ENCODE measurements around the gene RPH3AL.

RPH3AL gene

GRCh38 chr17:334974-335481 is 17.6 kb downstream of the RPH3AL start:
- H3K9ac ChIP-seq (ENCODE audit: low read length), result no peak overlapping the region
- no peak overlapping the region for H3K27ac ChIP-seq (ENCODE audit: low read depth, low read length)
- H3K4me3 ChIP-seq (ENCODE audit: low read length), result no peak overlapping the region
- no peaks in the 10 kb centered on the region for H3K27me3 ChIP-seq (ENCODE audit: control insufficient read depth, insufficient read depth, low read length)
- no peaks in the 10 kb centered on the region for H3K36me3 ChIP-seq (ENCODE audit: control insufficient read depth, insufficient read depth, low read length)
- H3K4me1 ChIP-seq (ENCODE audit: control insufficient read depth, insufficient read depth, low read length), result no peaks in the 10 kb centered on the region

GRCh38 chr17:333626-334396 is 18.8 kb downstream of the RPH3AL start:
- no peak overlapping the region for H3K9ac ChIP-seq (ENCODE audit: low read length)
- no peaks in the 10 kb centered on the region for H3K36me3 ChIP-seq (ENCODE audit: control insufficient read depth, insufficient read depth, low read length)
- H3K27me3 ChIP-seq (ENCODE audit: control insufficient read depth, insufficient read depth, low read length), result no peaks in the 10 kb centered on the region
- peak overlapping the region; percentile 52 for H3K27ac ChIP-seq (ENCODE audit: low read depth, low read length)
- no peaks in the 10 kb centered on the region for H3K4me1 ChIP-seq (ENCODE audit: control insufficient read depth, insufficient read depth, low read length)
- H3K4me3 ChIP-seq (ENCODE audit: low read length), result peak overlapping the region; percentile 27

GRCh38 chr17:332558-333322 is 19.9 kb downstream of the RPH3AL start:
- H3K27me3 ChIP-seq (ENCODE audit: control insufficient read depth, insufficient read depth, low read length), result no peaks in the 10 kb centered on the region
- no peak overlapping the region for H3K9ac ChIP-seq (ENCODE audit: low read length)
- H3K36me3 ChIP-seq (ENCODE audit: control insufficient read depth, insufficient read depth, low read length), result no peaks in the 10 kb centered on the region
- peak overlapping the region; percentile 40 for H3K4me3 ChIP-seq (ENCODE audit: low read length)
- no peaks in the 10 kb centered on the region for H3K4me1 ChIP-seq (ENCODE audit: control insufficient read depth, insufficient read depth, low read length)
- peak overlapping the region; percentile 62 for H3K27ac ChIP-seq (ENCODE audit: low read depth, low read length)

GRCh38 chr17:332023-332422 is 20.6 kb downstream of the RPH3AL start:
- Histone ChIP-seq H3K36me3 (ENCODE audit: control insufficient read depth, insufficient read depth, low read length) (no peaks in the 10 kb centered on the region), H3K27me3 (ENCODE audit: control insufficient read depth, insufficient read depth, low read length) (no peaks in the 10 kb centered on the region), H3K4me1 (ENCODE audit: control insufficient read depth, insufficient read depth, low read length) (no peaks in the 10 kb centered on the region), H3K9ac (ENCODE audit: low read length) (no peak overlapping the region), H3K4me3 (ENCODE audit: low read length) (peak overlapping the region; percentile 40), H3K27ac (ENCODE audit: low read depth, low read length) (peak overlapping the region; percentile 50)

GRCh38 chr17:330993-331701 is 21.5 kb downstream of the RPH3AL start:
- H3K9ac ChIP-seq (ENCODE audit: low read length), result no peak overlapping the region
- H3K4me3 ChIP-seq (ENCODE audit: low read length), result peak overlapping the region; percentile 15
- H3K4me1 ChIP-seq (ENCODE audit: control insufficient read depth, insufficient read depth, low read length), result no peaks in the 10 kb centered on the region

GRCh38 chr17:329784-330420 is 22.7 kb downstream of the RPH3AL start:
- H3K27ac ChIP-seq (ENCODE audit: low read depth, low read length), result no peak overlapping the region
- H3K9ac ChIP-seq (ENCODE audit: low read length), result no peak overlapping the region
- no peak overlapping the region for H3K4me3 ChIP-seq (ENCODE audit: low read length)
- H3K36me3 ChIP-seq (ENCODE audit: control insufficient read depth, insufficient read depth, low read length), result no peaks in the 10 kb centered on the region
- no peaks in the 10 kb centered on the region for H3K27me3 ChIP-seq (ENCODE audit: control insufficient read depth, insufficient read depth, low read length)
- H3K4me1 ChIP-seq (ENCODE audit: control insufficient read depth, insufficient read depth, low read length), result no peaks in the 10 kb centered on the region

More at GRCh38 chr17:330993-331701, 21.5 kb downstream of the RPH3AL start:
- H3K36me3 ChIP-seq (ENCODE audit: control insufficient read depth, insufficient read depth, low read length), result no peaks in the 10 kb centered on the region
- H3K27ac ChIP-seq (ENCODE audit: low read depth, low read length), result peak overlapping the region; percentile 50
- no peaks in the 10 kb centered on the region for H3K27me3 ChIP-seq (ENCODE audit: control insufficient read depth, insufficient read depth, low read length)

- Histone ChIP-seq H3K4me3 (ENCODE audit: low read length) (no peak overlapping the region), H3K36me3 (ENCODE audit: control insufficient read depth, insufficient read depth, low read length) (no peaks in the 10 kb centered on the region), H3K9ac (ENCODE audit: low read length) (no peak overlapping the region), H3K27me3 (ENCODE audit: control insufficient read depth, insufficient read depth, low read length) (no peaks in the 10 kb centered on the region), H3K4me1 (ENCODE audit: control insufficient read depth, insufficient read depth, low read length) (no peaks in the 10 kb centered on the region), H3K27ac (ENCODE audit: low read depth, low read length) (no peak overlapping the region)
Measured at GRCh38 chr17:327971-328370, 24.6 kb downstream of the RPH3AL start.

GRCh38 chr17:327296-327695 is 25.3 kb downstream of the RPH3AL start:
- no peak overlapping the region for H3K27ac ChIP-seq (ENCODE audit: low read depth, low read length)
- no peaks in the 10 kb centered on the region for H3K27me3 ChIP-seq (ENCODE audit: control insufficient read depth, insufficient read depth, low read length)
- H3K4me3 ChIP-seq (ENCODE audit: low read length), result no peak overlapping the region
- no peaks in the 10 kb centered on the region for H3K36me3 ChIP-seq (ENCODE audit: control insufficient read depth, insufficient read depth, low read length)
- no peaks in the 10 kb centered on the region for H3K4me1 ChIP-seq (ENCODE audit: control insufficient read depth, insufficient read depth, low read length)
- H3K9ac ChIP-seq (ENCODE audit: low read length), result no peak overlapping the region

- no peak overlapping the region for H3K9ac ChIP-seq (ENCODE audit: low read length)
- no peaks in the 10 kb centered on the region for H3K4me1 ChIP-seq (ENCODE audit: control insufficient read depth, insufficient read depth, low read length)
- no peak overlapping the region for H3K4me3 ChIP-seq (ENCODE audit: low read length)
- H3K36me3 ChIP-seq (ENCODE audit: control insufficient read depth, insufficient read depth, low read length), result no peaks in the 10 kb centered on the region
- no peak overlapping the region for H3K27ac ChIP-seq (ENCODE audit: low read depth, low read length)
- no peaks in the 10 kb centered on the region for H3K27me3 ChIP-seq (ENCODE audit: control insufficient read depth, insufficient read depth, low read length)
Measured at GRCh38 chr17:326010-326621, 26.5 kb downstream of the RPH3AL start.

- H3K9ac ChIP-seq (ENCODE audit: low read length), result no peak overlapping the region
- no peaks in the 10 kb centered on the region for H3K27me3 ChIP-seq (ENCODE audit: control insufficient read depth, insufficient read depth, low read length)
- no peaks in the 10 kb centered on the region for H3K4me1 ChIP-seq (ENCODE audit: control insufficient read depth, insufficient read depth, low read length)
- no peak overlapping the region for H3K27ac ChIP-seq (ENCODE audit: low read depth, low read length)
- H3K4me3 ChIP-seq (ENCODE audit: low read length), result no peak overlapping the region
- H3K36me3 ChIP-seq (ENCODE audit: control insufficient read depth, insufficient read depth, low read length), result no peaks in the 10 kb centered on the region
Measured at GRCh38 chr17:325270-326009, 27.2 kb downstream of the RPH3AL start.

Measured in rectal smooth muscle tissue (tissue), 1 donor.